IPS-11a (cell line): ENCODE data around the gene FAM167B.

Experiments used
- H3K4me3 ChIP-seq: one replicate; pipeline ENCODE4 v1.5.1; 2013; ENCODE audit warnings: low read depth, low read length, control low read depth

The FAM167B gene

DNA sequence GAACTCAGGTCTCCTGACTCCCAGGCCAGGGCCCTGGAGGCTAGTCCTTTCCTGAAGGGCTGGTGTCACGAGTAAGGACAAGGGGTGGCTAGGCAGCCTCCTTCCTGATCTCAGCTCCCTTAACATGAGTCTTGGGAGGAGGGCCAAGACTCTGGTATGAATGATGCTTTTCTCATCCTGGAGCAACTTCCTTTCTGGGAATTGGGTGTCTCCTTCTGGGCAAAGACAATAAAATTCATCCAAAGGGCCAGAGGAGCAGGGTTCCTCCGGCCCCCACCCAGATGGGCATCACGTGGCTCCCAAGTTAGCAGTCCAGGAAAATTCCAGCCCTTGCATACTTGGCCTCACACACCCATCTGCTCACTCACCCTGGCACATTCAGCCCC, at the start of gene FAM167B:
Gene FAM167B (plus strand): TSS at position 335 of the 386 bp plus-strand sequence. CDS start 200 bp downstream, outside the sequence.
- H3K4me3 ChIP-seq: no peak within 1 kb of the TSS

DNA sequence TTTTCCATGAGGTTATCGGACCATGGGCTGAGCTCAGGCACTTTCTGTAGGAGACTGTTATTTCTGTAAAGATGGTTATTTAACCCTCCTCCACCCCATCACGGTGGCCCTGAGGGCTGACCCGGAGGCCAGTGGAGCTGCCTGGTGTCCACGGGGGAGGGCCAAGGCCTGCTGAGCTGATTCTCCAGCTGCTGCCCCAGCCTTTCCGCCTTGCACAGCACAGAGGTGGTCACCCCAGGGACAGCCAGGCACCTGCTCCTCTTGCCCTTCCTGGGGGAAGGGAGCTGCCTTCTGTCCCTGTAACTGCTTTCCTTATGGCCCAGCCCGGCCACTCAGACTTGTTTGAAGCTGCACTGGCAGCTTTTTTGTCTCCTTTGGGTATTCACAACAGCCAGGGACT, 49.2 kb upstream of the FAM167B start:
- no peak overlapping the region for H3K4me3 ChIP-seq

DNA sequence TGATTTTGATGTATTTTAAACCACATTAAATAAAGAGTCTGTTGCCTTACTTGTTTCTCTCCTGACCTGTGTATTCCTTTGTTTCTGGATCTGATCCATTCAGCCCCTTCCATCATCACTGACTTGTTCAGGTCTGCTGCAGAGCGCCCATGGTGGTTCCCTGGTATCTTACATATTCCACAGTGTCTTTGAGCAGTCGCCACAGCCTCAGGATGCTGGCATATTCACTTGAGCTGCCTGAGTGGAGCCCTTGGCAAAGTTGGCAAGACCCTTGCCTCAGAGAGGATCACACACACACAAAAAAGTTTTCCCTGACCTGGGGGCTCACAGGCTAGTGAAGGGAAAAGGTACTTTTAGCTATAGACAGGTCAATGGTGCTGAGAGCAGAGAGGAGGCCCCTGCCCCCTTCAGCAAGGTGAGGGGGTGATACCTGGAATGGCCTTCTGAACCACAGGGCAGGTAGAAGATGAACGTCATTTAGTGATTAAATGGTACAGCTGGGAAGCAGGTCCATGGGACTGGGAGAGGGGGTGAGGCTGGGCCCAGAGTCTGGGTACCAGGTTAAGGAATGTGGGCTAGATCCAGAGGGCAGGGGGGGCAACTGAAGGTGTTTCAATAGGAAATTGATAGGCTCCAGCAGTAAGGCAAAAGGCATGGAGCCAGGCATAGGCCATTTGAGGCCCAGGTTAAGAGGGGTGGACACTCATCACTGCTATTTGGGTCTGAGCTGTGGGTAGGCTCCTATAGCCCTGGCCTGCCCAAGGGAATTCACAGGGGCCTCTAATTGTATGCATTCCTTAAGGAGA, 48.6 kb upstream of the FAM167B start:
- H3K4me3 ChIP-seq: no peak overlapping the region

DNA sequence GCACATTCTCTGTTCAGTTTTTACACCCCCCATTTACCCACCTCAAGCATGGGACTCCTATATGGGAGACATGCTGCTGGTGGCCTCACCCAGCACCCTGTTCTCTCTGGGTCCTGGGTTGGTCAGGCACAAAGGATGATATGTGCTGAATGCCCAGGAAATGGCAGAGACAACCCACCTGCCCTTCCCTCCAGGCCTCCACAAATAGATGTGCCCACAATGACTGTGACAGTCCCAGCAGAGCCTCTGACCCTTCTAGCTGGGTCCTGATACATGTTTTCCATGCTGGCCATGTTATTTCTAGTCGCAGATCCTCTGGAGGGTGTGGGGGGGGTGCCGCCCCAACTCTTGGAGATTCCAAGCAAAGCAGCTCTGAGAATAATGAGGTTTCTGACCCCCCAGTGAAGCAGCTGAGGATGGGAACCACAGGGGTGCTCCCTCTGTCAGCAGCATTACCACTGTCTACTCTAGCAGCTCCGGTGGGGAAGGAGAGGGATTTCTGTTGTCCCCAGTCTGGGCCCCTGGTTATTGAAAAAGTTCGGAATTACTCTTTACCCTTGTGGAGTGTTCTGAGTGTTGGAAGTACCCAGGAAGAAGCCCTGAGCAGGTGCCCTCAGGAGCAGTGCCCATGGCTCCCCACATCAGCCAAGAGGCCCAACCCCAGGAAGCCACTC, 47.8 kb upstream of the FAM167B start:
- H3K4me3 ChIP-seq: no peak overlapping the region

DNA sequence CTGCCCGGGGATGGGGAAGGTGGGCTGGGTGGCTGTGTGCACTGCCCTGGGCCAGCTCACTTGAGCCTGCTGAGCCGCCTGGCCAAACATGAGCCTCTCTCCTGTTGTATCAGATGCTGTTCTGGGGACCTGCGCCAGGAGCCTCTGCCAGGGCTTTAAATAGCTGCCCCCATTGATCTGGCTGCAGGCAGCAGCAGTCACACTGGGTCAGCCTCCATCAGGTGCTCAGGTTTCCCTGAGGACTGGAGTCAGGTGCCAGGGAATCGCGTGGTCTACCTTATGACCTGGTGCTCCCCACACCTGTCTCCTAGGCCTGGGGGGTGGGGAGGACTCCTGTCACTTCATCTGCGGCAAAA, 47.3 kb upstream of the FAM167B start:
- peak overlapping the region; percentile 61 for H3K4me3 ChIP-seq

DNA sequence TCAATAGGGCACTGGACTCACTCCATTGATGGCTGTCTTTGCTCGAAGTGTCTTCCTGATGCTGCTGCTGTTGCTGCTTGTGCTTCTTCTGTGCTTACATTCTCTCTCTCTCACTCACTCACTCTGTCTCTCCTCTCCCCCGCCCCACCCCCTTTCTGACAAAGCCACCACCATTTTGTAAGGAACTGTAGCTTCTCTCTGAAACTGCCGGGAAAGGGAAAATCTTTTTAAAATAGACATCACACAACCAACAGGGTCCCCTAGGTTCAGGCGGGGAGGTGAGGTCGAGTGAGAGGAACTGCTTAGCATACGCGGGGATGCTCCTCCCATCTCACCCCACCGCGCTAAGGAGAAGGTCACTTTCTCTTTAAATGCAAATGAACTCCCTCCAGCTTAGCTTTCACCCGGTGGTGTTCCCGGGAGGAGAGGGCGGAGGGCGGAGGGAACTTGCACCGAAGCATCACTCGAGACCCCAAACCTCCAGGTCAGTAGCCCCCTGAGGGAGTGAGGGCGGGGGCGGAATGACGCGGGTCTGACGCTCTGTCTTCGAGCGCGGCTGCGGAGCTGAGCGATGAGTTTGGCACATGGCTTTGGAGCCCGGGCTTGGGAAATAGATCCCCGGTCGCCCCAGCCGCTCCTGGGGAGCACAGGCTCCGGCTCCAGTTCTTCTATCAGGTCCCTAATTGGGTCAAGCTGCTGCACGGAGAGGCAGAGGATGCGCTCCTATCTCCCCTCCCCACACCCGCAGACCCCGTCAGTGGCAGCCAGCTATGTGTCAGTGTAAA, 46.6 kb upstream of the FAM167B start, which contains the start of gene CCDC28B:
Gene CCDC28B (plus strand): TSS at position 370 of the 785 bp plus-strand sequence. CDS start 1,341 bp downstream, outside the sequence.
- H3K4me3 ChIP-seq: peak within 1 kb of the TSS; percentile 61

DNA sequence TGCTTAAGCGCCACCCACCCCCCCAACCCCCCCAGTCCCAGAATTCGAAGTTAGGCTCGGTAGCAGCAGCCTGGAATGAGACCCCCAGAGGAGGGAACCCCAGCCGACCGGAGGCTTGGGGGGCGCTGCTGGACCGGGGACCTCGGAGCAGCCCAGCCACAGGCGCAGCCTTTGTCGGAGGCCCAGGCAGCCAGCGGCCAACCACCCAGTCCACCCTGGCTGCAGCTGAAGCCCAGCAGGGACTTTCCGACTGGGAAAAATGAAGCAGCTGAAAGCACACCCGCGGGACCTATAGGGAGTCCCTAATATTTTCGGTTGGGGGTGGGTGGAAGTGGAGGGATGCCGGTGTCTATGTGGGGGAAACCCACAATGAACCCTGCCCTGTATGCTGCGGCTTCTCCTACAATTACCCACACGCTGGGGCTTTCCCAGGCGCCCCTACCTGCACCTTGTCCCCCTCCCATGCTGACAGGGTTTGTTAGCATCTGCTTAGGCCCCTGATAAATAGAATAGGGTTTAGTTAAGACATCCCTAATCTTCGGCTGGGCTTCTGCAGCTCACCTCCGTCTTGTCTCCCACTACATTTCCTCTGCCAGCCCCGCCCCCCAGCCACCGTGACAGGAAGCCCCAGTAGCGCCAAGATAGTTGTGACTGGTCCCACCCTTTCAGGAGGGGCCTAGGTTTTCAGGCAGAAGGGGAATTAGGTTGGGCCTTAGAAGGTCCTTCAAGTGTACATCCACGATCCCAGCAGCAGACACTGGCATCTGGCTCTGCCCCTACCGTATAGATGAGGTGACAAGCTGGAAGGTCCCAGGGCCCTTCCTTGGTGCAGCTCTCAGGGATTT, 45.8 kb upstream of the FAM167B start:
- H3K4me3 ChIP-seq: peak overlapping the region; percentile 61

DNA sequence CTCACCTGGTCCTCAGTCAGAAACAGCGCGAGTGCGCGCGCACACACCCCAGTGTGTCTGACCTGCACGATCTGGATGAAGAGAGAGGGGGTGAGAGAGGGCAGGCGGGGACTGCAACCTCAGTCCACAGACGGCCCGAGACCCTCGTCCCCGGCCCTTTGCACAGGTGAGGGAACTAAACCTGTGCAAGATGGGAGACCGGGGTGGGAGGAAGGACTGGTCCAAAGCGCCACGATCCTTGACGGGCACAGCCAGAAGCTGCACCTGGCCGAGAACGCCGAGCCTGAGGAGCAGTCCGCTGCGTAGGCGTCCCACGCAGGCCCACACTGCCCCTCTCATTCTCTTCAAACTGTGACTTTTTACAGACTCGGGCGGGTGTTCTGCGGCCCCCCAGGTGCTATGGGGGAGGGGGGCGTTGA, 42.1 kb upstream of the FAM167B start:
- H3K4me3 ChIP-seq: peak overlapping the region; percentile 89

DNA sequence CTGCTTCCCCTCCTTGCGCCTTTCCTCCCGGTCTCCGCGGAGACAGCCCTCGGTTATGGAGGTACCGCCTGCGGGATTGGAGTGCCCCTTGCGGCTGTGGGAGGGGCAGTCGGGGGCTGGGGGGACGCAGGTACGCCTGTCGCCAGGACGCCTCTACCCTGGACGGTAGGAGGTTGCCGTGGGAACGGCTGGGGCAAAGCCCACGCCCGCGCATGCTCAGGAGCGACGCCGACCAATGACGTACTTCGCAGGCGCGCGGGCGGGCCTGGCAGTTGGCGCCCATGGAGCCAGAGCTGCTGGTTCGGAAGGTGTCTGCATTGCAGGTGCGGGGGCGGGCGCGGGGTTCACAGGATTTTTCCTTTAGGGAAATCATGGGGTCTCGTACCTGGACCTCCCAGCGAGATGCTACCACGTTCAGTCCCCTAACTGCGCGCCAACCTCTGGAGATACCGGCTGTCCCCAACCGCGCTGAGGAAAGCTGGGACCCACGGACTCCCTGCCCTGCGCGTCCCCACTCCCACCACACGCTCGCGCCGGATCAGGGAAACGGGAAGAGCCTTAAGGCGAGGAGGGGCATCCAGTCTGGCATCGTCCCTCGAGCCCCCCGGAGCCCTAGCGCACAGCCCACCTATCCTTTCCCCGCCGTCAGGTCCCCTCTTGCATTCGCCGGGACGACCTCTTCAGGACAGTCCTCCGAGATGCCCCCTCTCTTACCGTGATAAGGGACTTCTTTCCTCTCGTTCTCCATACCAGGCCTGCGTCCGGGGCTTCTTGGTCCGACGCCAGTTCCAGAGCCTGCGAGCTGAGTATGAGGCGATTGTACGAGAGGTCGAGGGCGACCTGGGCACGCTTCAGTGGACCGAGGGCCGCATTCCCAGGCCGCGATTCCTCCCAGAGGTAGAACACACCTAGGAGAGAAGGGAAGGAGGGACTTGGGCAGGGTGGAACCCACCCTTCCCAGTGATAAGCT, 41.3 kb upstream of the FAM167B start, which contains the start of gene IQCC:
Gene IQCC (plus strand): TSS at position 271 of the 970 bp plus-strand sequence. CDS start 11 bp downstream, at position 282.
- peak within 1 kb of the TSS; percentile 89 for H3K4me3 ChIP-seq

DNA sequence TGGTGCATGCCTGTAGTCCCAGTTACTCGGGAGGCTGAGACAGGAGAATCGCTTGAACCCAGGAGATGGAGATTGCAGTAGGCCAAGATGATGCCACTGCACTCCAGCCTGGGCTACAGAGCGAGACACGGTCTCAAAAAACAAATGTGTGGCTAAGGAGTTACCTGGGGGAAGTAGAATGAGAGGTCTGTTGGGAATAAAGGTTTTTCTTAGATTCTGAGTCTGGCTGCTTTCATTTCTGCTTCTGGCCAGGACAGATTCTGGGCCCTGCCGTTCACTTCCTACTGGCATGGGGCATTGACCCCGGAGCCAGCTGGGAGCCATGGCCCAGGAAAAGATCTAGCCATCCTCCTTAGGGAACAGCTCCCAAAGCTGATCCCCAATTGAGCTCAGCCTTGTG, 38.6 kb upstream of the FAM167B start:
- H3K4me3 ChIP-seq: no peak overlapping the region

DNA sequence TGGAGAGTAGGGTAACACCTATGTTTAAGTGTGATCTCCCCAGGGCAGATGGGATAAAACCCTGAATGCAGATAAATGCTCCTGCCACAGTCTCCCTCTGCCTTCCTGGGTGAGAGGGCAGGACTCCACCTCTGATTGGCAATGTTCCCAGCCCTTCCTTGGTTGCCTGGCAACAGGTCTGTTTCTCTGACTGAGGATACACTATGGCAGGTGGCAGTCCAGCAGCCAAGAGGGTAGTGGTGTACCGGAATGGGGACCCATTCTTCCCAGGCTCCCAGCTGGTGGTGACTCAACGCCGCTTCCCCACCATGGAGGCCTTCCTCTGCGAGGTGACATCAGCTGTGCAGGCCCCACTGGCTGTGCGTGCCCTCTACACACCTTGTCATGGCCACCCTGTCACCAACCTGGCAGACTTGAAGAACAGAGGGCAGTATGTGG, 38.1 kb upstream of the FAM167B start, which contains the start of gene DCDC2B:
Gene DCDC2B (plus strand): TSS at position 199 of the 438 bp plus-strand sequence. CDS start 5 bp downstream, at position 204.
- H3K4me3 ChIP-seq: no peak within 1 kb of the TSS

DNA sequence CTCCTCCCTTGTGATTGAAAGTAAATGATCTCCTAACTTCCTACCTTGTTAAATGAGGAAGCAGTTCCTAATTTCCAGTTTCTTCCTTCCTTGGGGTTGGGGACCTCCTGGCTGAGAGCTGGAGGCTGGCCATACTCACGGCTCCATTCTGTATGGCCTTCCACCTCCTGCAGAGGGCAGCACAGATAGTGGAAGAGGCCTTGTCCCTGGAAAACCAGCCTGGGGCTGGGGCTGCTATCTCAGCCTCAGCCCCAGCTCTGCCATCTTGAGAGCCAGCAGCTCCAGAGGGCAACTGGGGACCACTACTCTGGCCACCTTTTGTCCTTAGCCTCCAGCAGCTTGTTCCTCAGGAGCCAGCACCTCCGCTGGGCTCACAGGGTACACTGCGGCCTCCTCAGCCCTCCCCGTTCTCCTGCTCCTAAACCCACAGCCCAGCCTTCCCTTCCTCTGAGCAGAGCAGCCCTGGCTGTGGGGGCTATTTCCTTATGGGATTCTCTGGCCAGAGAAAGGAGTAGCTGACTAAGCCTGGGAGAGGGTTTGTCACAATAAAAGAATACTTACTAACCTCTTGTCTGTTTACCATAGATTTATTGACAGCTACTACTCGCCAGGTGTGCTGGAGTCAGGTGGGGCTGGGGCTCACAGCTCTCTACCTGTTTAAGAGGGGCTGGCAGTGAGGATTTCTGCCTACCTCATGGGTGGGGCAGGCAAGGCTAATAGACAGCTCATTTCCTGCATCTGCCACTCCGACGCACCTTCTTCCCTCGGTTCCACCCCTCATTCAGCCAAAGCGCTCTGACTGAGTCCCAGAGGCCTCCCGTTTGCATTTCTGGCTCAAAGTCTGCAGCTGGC, 31.2 kb upstream of the FAM167B start:
- no peak overlapping the region for H3K4me3 ChIP-seq

DNA sequence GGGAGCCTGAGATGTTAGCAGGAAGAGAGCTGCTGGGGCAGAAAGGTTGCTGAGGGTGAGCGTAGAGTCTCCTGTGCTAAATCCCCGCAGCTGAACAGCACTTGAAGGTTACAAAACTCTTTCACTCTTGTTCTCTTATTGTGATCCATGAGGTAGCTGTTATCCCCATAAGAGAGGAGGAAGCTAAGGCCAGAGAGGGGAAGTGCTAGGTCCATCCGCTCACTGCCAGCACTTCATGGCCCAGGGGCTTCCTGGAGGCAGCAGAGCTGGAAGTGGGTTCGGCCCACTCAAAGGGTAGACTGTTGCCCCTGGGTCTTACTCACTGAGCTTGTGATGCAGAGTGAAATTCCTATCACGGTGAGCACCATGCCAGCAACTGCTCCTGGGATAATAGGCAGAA, 30.5 kb upstream of the FAM167B start:
- H3K4me3 ChIP-seq: no peak overlapping the region

DNA sequence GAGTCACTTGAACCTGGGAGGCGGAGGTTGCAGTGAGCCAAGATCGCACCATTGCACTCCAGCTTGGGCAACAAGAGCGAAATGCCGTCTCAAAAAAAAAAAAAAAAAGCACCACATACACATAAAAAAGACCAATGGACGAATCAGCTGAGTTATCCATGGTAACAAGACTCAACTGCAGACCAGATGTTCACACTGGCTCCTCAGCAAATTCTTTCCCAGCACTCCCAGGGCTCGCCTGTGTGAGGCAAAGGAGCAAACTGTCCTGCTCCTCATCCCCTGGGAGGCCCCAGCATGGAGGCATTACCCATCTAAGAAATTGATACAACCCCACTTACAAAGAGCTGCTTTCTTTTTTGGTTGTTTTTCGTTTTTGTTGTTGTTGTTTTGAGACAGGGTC, 28.0 kb upstream of the FAM167B start:
- no peak overlapping the region for H3K4me3 ChIP-seq

DNA sequence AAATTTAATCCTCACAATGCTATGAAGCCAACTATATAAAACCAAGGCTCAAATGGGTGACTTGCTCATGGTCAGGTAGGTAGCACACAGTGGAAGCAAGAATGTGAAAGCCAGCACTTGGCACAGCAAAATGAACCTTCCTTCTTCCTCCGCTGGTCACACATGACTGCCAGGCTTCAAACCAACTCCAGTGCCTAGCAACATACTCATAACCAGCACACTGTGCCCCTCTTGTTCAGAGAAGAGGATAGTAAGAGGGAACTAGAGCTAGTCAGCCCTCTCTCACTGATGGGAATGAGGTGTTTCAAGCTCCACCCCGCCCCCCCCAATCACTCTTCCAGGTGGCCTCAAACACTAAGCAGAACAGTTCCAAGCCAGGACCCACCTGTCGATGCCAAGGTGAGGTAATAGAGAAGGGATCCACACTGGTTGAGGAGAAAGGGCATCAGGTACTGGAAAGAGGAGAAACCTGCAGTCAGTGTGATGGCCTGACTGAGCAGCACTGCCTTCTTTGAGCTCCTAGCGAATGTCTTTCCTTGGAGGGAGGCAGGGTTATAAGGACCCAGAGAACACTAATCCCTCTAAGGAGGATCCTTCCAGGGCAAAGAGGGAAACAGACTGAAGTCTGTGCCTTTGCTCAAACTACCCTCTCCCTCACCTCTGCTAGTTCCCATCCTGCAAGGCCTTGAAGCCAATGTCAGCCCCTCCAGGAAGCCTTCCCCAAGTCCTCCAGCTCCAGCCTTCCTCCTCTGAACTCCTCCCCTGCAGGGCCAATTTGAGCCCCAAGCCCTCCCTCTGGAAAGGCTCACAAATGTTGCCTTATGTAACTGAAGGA, 26.1 kb upstream of the FAM167B start:
- peak overlapping the region; percentile 96 for H3K4me3 ChIP-seq

DNA sequence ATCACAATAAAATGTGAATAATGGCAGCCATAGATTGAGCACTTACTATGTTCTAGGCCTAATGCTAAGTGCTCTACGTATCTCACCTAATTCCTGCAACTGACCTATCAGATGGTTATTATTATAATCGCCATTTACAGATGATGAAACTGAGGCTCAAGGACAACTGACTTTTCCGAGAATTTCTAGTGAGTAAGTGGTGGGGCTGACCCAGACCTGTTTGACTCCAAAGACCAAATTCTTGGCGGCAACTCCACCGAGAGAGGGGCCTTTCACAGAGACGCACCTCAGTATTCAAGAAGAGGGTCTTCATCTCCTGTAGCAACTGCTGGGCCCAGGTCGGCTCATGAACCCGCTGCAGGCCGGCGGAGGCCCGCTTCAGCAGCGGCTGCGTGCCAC, 25.4 kb upstream of the FAM167B start:
- H3K4me3 ChIP-seq: peak overlapping the region; percentile 96
